Activated naive CD4-positive, alpha-beta T cell treated with anti-CD3 and anti-CD28 coated beads, Interleukin-2, amount 50 U/mL, for 16 hours (primary cell): ENCODE results near the gene LACTBL1.
"Not testable (repeated sequence)": the region's sequence is repeated elsewhere in the genome, so short reads cannot be mapped to it uniquely, and the experiment has no call there.

Experiments
- DNase-seq: peaks from one replicate; pipeline ENCODE4 v3.0.0-alpha.2; 2020

Gene LACTBL1

GRCh38 chr1:22972760-22973159, at the start of gene LACTBL1:
Gene LACTBL1, minus strand, starts transcription at chr1:22972866. Its CDS starts 550 bp downstream, at chr1:22972316.
- DNase-seq = no peak

GRCh38 chr1:23021834-23022233, 49.2 kb upstream of the LACTBL1 start:
- no peak for DNase-seq

GRCh38 chr1:23020706-23021405, 48.2 kb upstream of the LACTBL1 start:
- DNase-seq = no peak

- peak; percentile 28 for DNase-seq
Observed at GRCh38 chr1:23019863-23020625, 47.4 kb upstream of the LACTBL1 start.

GRCh38 chr1:23019094-23019862, 46.6 kb upstream of the LACTBL1 start, which contains the start of gene KDM1A:
Gene KDM1A, plus strand, starts transcription at chr1:23019468. Its CDS starts 129 bp downstream, at chr1:23019597.
- peak; percentile 97 for DNase-seq

- no peak for DNase-seq
Observed at GRCh38 chr1:23018661-23019093, 46.0 kb upstream of the LACTBL1 start.

- no peak for DNase-seq
Observed at GRCh38 chr1:23013657-23014056, 41.0 kb upstream of the LACTBL1 start.

- DNase-seq = not testable (repeated sequence)
Observed at GRCh38 chr1:23010025-23010424, 37.4 kb upstream of the LACTBL1 start.

- no peak for DNase-seq
Observed at GRCh38 chr1:23008901-23009300, 36.2 kb upstream of the LACTBL1 start.

GRCh38 chr1:23007106-23007505, 34.4 kb upstream of the LACTBL1 start:
- no peak for DNase-seq

GRCh38 chr1:23004769-23005168, 32.1 kb upstream of the LACTBL1 start:
- not testable (repeated sequence) for DNase-seq

GRCh38 chr1:23004112-23004511, 31.4 kb upstream of the LACTBL1 start:
- DNase-seq = no peak

- not testable (repeated sequence) for DNase-seq
Observed at GRCh38 chr1:23002218-23002617, 29.6 kb upstream of the LACTBL1 start.

- DNase-seq = not testable (repeated sequence)
Observed at GRCh38 chr1:23000133-23000532, 27.5 kb upstream of the LACTBL1 start.

GRCh38 chr1:22997528-22997927, 24.9 kb upstream of the LACTBL1 start:
- not testable (repeated sequence) for DNase-seq

GRCh38 chr1:22995774-22996173, 23.1 kb upstream of the LACTBL1 start:
- DNase-seq = no peak

GRCh38 chr1:22993220-22993795, 20.6 kb upstream of the LACTBL1 start:
- not testable (repeated sequence) for DNase-seq

- DNase-seq = not testable (repeated sequence)
Observed at GRCh38 chr1:22992384-22992783, 19.7 kb upstream of the LACTBL1 start.

- DNase-seq = no peak
Observed at GRCh38 chr1:22983944-22984343, 11.3 kb upstream of the LACTBL1 start.

GRCh38 chr1:22980471-22980790, 7.8 kb upstream of the LACTBL1 start:
- not testable (repeated sequence) for DNase-seq

- DNase-seq = no peak
Observed at GRCh38 chr1:22978299-22978698, 5.6 kb upstream of the LACTBL1 start.

GRCh38 chr1:22976461-22977243, 4.0 kb upstream of the LACTBL1 start:
- DNase-seq = peak; percentile 48
